Natural killer cell (primary cell): ENCODE measurements around the gene KCNH3. TPM values are rescaled to one million over a fixed set of nuclear protein-coding genes. Genes with fewer than 3 reads are reported as not detected.

Experiments
- ATAC-seq, 3 donors: fragments of 150-1000 bp in 2 of 3; fragments of 200-7000 bp in 1 of 3; cut with Tn5 transposase; 1 replicate in 1 of 3; 2 replicates in 2 of 3; pipeline ENCODE4 v1.10.0; 2021; ENCODE audit warnings: mild to moderate bottlenecking in 2 of 3, moderate library complexity in 2 of 3
- DNase-seq, 2 donors: peaks; one replicate each; pipeline versions ENCODE4 v3.0.0 to v3.0.0-alpha.2; 2013 to 2021; ENCODE audit warnings: mixed read lengths in 1 of 2
- H3K27ac ChIP-seq: one replicate; pipeline ENCODE4 v1.5.1; 2013; ENCODE audit warnings: mild to moderate bottlenecking, low read length
- H3K27me3 ChIP-seq: one replicate; pipeline ENCODE4 v1.6.1; 2013; ENCODE audit warnings: low read length; ENCODE audit not compliant: control insufficient read depth, insufficient read depth
- H3K36me3 ChIP-seq: one replicate; pipeline ENCODE4 v1.6.1; 2013; ENCODE audit warnings: low read length; ENCODE audit not compliant: control insufficient read depth, insufficient read depth
- H3K4me1 ChIP-seq: one replicate; pipeline ENCODE4 v1.6.1; 2013; ENCODE audit warnings: low read length; ENCODE audit not compliant: control insufficient read depth, insufficient read depth
- H3K4me3 ChIP-seq: one replicate; pipeline ENCODE4 v1.5.1; 2013; ENCODE audit warnings: low read length
- H3K9me3 ChIP-seq: one replicate; pipeline ENCODE4 v1.6.1; 2013; ENCODE audit warnings: low read length; ENCODE audit not compliant: control insufficient read depth, insufficient read depth
- H3K27ac Mint-ChIP-seq, 2 donors: one replicate each; pipeline ENCODE4 v1.8.0; 2022; ENCODE audit warnings: mild to moderate bottlenecking in 2 of 2, mixed read lengths in 2 of 2, moderate library complexity in 1 of 2
- H3K27me3 Mint-ChIP-seq, 2 donors: one replicate each; pipeline ENCODE4 v1.8.0; 2022; ENCODE audit warnings: low read depth in 2 of 2, mixed read lengths in 2 of 2
- H3K36me3 Mint-ChIP-seq: one replicate; pipeline ENCODE4 v1.8.0; 2022; ENCODE audit warnings: mixed read lengths
- H3K4me1 Mint-ChIP-seq, 2 donors: one replicate each; pipeline ENCODE4 v1.8.0; 2022; ENCODE audit warnings: mixed read lengths in 2 of 2
- H3K4me3 Mint-ChIP-seq: one replicate; pipeline ENCODE4 v1.8.0; 2022; ENCODE audit warnings: mild to moderate bottlenecking, moderate library complexity, mixed read lengths
- H3K9me3 Mint-ChIP-seq, 2 donors: one replicate each; pipeline ENCODE4 v1.8.0; 2022; ENCODE audit warnings: mixed read lengths in 2 of 2
- WGBS: methylation state at CpG from one replicate; pipeline ENCODE4 v1.1.7; 2013; ENCODE audit warnings: missing lambda C conversion rate; ENCODE audit not compliant: insufficient coverage; 5-methylcytosine and 5-hydroxymethylcytosine counted together
- intact Hi-C: fragments of 100-400 bp; cut with micrococcal nuclease; formaldehyde crosslinking; loops from one replicate; pipeline ENCODE4 v1.14.2; 2022
- total RNA-seq, 4 donors: library from RNA; stranded (reverse); fragments of 120-200 nt in 1 of 4; gene quantifications; one replicate each; pipeline versions ENCODE4 v1.2.3 to v1.2.4, GENCODE V29; 2013 to 2022
- TF ChIP-seq, protein P1 (sequence below): fragments of 200-600 bp; IDR thresholded peaks from one replicate; pipeline ENCODE4 v1.8.0; 2022; ENCODE audit warnings: antibody characterized with exemption

The KCNH3 gene
- total RNA-seq, 3 donors from 2014 or later (not counting 1 experiment from before 2014, with no cell fraction given): 1.2 to 1.7 (median 1.6) TPM

DNA sequence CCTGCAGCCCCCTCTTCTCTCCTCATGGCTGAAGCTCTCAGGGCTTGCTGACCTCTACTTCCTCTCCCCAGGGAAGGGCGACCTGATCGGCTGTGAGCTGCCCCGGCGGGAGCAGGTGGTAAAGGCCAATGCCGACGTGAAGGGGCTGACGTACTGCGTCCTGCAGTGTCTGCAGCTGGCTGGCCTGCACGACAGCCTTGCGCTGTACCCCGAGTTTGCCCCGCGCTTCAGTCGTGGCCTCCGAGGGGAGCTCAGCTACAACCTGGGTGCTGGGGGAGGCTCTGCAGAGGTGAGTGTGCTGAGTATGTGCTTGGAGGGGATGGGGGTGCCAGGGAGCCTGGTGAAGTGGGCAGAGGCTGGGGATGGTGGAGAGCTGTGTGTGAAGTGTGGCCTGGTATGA, 15.4 kb downstream of the KCNH3 start:
- 93% methylated on average over 15 of the region's 15 CpGs for WGBS
- Mint-ChIP-seq H3K27me3 (peaks cover 0 to 10% of the 10 kb centered on the region in 2 donors), H3K4me1 (no peaks in the 10 kb centered on the region), H3K9me3 (no peaks in the 10 kb centered on the region), H3K36me3 (no peaks in the 10 kb centered on the region), H3K4me3 (no peak overlapping the region), H3K27ac (no peak overlapping the region)
- H3K36me3 ChIP-seq: peaks cover 31% of the 10 kb centered on the region
- ATAC-seq: no peak
- intact Hi-C loops: no loop called here
- TF ChIP-seq, protein P1, sequence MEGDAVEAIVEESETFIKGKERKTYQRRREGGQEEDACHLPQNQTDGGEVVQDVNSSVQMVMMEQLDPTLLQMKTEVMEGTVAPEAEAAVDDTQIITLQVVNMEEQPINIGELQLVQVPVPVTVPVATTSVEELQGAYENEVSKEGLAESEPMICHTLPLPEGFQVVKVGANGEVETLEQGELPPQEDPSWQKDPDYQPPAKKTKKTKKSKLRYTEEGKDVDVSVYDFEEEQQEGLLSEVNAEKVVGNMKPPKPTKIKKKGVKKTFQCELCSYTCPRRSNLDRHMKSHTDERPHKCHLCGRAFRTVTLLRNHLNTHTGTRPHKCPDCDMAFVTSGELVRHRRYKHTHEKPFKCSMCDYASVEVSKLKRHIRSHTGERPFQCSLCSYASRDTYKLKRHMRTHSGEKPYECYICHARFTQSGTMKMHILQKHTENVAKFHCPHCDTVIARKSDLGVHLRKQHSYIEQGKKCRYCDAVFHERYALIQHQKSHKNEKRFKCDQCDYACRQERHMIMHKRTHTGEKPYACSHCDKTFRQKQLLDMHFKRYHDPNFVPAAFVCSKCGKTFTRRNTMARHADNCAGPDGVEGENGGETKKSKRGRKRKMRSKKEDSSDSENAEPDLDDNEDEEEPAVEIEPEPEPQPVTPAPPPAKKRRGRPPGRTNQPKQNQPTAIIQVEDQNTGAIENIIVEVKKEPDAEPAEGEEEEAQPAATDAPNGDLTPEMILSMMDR: no peak
- no peak overlapping the region for H3K4me3 ChIP-seq
- peaks cover 3% of the 10 kb centered on the region for H3K4me1 ChIP-seq
- no peaks in the 10 kb centered on the region for H3K27me3 ChIP-seq
- no peak overlapping the region for H3K27ac ChIP-seq
- no peaks in the 10 kb centered on the region for H3K9me3 ChIP-seq
- no peak for DNase-seq

- TF ChIP-seq, protein P1: no peak
- no peak overlapping the region for H3K4me3 Mint-ChIP-seq
- H3K9me3 Mint-ChIP-seq: no peaks in the 10 kb centered on the region
- peaks cover 3 to 5% of the 10 kb centered on the region in 2 donors for H3K4me1 Mint-ChIP-seq
- WGBS: 95% methylated on average over 18 of the region's 18 CpGs
- Histone ChIP-seq H3K9me3 (no peaks in the 10 kb centered on the region), H3K36me3 (peaks cover 46% of the 10 kb centered on the region), H3K27me3 (no peaks in the 10 kb centered on the region), H3K4me3 (no peak overlapping the region), H3K27ac (no peak overlapping the region), H3K4me1 (peaks cover 2% of the 10 kb centered on the region)
- no peak for DNase-seq
- H3K27me3 Mint-ChIP-seq: peaks cover 0 to 4% of the 10 kb centered on the region in 2 donors
- peak overlapping the region in 1 of 2 donors; percentile 31 for H3K27ac Mint-ChIP-seq
- ATAC-seq: no peak
- intact Hi-C loops: no loop called here
- no peaks in the 10 kb centered on the region for H3K36me3 Mint-ChIP-seq
These were observed 17.0 kb downstream of the KCNH3 start for GRCh38 chr12:49555631-49556390.

- peaks cover 54% of the 10 kb centered on the region for H3K36me3 ChIP-seq
- peak overlapping the region in 1 of 2 donors; percentile 31 for H3K27ac Mint-ChIP-seq
These were observed 17.8 kb downstream of the KCNH3 start for GRCh38 chr12:49556391-49557186.

More at GRCh38 chr12:49556391-49557186, 17.8 kb downstream of the KCNH3 start:
- H3K4me3 ChIP-seq: no peak overlapping the region
- H3K9me3 ChIP-seq: no peaks in the 10 kb centered on the region
- TF ChIP-seq, protein P1: no peak
- Mint-ChIP-seq H3K36me3 (no peaks in the 10 kb centered on the region), H3K27me3 (peaks cover 0 to 4% of the 10 kb centered on the region in 2 donors), H3K4me1 (peaks cover 5 to 7% of the 10 kb centered on the region in 2 donors), H3K9me3 (no peaks in the 10 kb centered on the region), H3K4me3 (no peak overlapping the region)
- DNase-seq: no peak
- intact Hi-C loops: no loop called here
- H3K27me3 ChIP-seq: no peaks in the 10 kb centered on the region
- peaks cover 7% of the 10 kb centered on the region for H3K4me1 ChIP-seq
- H3K27ac ChIP-seq: no peak overlapping the region
- 87% methylated on average over 12 of the region's 12 CpGs for WGBS
- no peak for ATAC-seq
